Right ventricle myocardium superior (tissue), 1 donor: ENCODE data around the gene INHBA. TPM values are rescaled to one million over a fixed set of nuclear protein-coding genes. Genes with fewer than 3 reads are reported as not detected.

Experiments used
- ATAC-seq: fragments of 200-7000 bp; cut with Tn5 transposase; one replicate; pipeline ENCODE4 v1.9.1; 2020; ENCODE audit warnings: mild to moderate bottlenecking; ENCODE audit not compliant: poor library complexity
- DNase-seq: peaks from one replicate; pipeline ENCODE4 v3.0.0-alpha.2; 2020
- intact Hi-C: fragments of 100-400 bp; cut with DNase I; formaldehyde crosslinking; loops from one replicate; pipeline ENCODE4 v1.11.2; 2022
- total RNA-seq: library from RNA; stranded (reverse); fragmentation: NEBNext Ultra II Directional; extraction: Animal tissue kit (Norgen Biotek cat#: 25700); gene quantifications from one replicate; pipeline ENCODE4 v1.2.1, GENCODE V29; 2021
- donor health status: DM: no; HTN: yes; CAD: no; lungs with severe emphysema.

INHBA gene
- total RNA-seq, 1 donor from 2014 or later: 1.9 TPM

DNA sequence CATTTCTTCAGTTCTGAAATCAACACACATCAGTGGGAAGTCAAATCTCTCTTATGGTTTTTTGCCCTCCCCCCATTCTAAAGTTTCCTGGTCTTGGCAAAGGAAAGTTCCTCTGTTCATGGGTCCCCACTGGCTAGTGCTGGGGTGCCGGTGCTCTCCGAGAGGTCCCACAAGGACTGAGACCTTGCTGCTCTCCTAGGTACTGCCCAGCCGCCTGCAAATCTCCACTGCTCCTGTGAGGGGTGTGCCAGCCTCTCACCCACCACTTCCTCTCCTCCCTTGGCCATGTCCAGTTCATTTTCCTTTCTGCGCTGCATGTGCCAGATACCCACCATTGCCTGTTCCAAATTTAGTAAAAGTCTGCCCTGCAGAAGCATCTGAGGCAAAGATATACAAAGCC is 17.2 kb upstream of the INHBA start:
- no peak for ATAC-seq
- intact Hi-C loops: no loop called here

DNA sequence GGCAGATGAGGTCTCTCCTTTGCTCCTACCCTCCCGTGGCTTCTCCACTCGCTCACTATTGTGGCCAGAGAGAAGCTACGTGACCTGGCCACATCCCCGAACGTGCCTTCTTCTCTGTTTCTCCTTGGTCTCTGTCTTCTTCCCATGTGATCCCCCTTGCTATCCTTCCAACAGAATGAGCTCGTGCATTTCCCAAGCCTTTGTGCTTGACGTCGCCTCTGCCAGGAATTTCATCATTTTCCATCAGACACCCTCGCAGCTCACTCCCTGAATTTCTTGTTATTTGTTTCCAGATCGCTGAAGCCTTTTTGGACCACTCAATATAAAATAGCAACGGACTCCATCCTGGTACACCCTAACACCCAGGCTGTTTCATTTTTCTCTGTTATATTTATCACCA is 13.8 kb upstream of the INHBA start:
- intact Hi-C loops: no loop called here
- DNase-seq: no peak
- ATAC-seq: no peak

More for the DNA sequence above, 17.2 kb upstream of the INHBA start:
- DNase-seq: no peak

DNA sequence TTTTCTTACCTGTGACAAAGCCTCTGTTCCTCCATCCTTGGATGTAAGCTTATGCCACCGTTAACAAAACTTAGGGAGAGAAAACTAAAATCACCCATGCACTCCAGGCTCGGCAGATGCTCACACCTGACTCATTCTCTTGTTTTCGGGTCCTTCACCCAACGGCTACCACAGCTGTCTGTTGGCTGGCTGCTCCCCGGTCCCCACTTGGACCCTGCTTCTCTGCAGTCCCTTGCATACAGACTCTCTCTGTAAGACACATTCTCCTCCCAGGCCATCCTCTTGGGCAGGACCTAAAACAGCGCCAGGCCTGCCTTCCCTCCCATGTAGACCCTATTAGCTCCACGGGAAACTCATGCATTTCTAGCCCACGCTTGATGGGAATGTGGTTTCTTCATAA is 12.1 kb upstream of the INHBA start:
- ATAC-seq (no peak), DNase-seq (no peak)
- intact Hi-C loops: no loop called here

DNA sequence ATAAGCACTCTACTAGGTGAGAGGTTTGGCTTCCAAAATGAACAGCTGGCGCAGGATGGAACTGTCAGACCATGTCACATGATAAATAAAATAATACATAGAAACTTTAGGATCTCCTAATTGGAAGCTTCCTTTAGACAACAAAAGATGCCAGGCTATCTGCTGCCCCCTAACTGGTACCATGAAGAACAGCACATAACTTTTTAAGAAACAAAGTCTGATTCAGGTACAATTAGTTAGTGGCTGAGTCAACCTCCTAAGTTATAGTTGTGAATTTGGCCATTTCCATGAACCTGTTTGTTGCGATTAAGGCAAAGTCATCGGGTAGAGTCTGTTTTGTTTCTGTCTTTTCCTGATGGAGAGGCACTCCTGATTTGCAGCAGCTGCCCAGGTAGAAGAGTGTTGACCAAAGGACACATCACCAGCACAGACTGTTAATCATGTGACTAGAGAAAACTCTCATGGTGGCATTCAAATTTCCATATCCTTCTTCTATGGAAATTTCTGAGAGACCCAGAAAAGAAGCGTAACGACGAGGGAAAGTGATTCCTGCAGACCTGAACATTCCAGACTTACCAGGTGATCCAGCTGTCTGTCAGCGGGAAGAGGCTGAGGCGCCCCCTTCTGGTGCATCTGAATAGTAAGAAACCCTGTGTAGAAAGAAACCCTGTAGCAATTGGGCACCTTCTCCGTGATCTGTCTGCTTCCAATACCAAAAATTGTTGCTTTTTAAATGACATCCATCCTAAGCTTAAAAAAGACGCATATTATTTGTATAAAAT is 8.6 kb upstream of the INHBA start:
- DNase-seq: peak; percentile 43
- ATAC-seq: no peak
- intact Hi-C loops: no loop called here

DNA sequence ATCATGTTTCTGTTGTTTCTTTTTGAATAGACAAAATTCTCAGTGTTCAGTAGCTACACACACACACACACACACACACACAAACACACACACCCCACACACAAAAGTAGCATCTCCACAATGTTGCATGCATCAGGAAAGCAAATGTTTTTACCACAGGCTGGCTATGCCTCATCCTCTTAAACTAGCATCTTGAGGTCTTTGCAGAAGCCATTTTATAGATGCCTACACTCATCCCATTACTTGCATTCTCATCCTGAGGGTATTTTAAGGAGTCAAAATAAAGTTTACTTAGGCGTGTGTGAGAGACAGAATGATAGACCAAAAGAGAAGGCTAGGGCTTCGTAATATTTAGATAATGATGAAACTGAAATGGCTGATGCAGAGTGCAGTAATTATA is 7.9 kb upstream of the INHBA start:
- DNase-seq (no peak), ATAC-seq (no peak)
- intact Hi-C loops: no loop called here

DNA sequence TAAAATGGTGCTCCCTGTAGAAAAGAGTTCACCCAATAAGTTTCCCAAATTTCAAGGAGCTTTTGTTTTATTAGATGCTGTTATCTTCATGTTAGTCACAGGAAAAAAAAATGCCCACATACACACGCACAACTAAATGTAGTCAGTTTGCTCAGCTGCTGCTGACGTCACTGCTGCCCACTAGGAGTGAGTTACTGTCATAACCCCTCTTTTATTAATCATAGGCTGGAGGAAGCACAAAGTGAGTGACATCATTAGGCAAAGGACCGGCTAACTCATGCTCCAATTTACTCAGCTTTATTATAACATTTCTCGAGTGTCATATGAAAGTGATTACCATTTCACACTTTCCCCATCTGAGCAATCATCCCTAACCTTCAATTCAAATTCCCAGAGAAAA is 6.7 kb upstream of the INHBA start:
- intact Hi-C loops: no loop called here
- ATAC-seq (no peak), DNase-seq (no peak)

DNA sequence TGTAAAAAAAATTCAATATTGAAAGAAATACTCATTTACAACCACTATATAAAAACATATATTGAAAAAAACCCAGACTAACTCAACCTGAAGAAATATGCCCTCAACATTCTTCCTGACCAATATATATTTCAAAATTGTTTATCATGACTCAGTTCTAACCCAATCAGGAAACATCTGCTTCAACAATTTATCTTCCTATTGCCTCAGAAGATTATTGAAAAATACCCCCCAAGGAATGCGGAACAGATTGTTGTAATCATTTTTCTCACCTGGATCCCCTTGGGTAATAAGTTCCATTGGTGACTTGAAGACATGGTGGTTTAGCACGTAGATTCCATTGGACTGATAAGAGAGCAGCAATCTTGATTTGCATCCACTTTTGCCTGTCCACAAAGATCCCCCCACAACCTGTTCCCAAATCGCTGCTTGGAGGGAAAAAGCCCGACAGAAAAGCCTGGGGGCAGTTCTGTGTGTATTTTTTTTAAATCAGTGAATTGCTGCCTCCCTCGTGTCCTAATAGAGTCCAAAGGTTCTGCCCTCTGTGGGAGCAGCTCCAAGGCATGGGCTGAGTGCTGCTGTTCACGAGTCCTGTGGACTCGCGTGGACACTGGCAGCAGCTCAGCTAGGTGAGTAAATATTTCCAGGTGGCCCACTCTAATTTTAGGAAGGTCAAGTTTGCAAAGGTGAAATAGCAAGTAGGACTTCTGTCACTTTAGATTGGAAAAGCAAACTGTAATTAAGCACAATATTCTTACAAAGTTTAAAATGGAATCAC is 5.9 kb upstream of the INHBA start:
- DNase-seq (no peak), ATAC-seq (no peak)
- intact Hi-C loops: no loop called here

DNA sequence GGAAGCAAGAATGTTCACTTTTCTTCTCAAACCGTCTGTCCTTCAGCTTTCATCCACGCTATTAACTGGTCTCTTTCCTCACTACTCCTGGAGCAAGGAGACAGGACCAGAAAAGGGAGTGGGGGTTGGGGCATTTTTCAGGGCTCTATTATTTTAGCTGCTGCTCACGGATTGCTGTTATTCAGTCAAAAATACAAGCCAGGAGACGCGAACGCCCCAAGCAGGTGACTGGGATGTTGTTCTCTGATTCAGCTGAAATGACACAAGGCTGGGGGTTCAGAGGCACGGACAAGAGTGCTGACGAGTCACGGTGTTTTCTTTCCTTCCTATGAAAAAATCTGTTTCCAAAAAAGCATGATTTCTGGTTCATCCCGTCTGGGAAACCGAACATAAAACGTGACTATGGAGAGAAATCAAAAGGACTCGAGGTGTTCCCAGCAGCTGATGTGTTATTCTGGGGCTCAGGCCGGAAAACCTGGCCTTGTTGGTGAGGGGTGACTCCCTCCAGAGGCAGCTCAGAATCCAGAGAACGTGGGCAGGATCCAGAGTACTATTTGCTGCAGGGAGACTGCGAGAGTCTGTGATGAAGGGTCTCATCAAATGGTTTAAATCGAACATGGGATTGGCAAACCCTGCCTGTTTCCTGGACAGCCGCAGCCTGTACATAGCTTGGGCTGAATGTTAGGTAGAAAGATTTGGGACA is 3.5 kb upstream of the INHBA start:
- DNase-seq (no peak), ATAC-seq (no peak)
- intact Hi-C loops: no loop called here

DNA sequence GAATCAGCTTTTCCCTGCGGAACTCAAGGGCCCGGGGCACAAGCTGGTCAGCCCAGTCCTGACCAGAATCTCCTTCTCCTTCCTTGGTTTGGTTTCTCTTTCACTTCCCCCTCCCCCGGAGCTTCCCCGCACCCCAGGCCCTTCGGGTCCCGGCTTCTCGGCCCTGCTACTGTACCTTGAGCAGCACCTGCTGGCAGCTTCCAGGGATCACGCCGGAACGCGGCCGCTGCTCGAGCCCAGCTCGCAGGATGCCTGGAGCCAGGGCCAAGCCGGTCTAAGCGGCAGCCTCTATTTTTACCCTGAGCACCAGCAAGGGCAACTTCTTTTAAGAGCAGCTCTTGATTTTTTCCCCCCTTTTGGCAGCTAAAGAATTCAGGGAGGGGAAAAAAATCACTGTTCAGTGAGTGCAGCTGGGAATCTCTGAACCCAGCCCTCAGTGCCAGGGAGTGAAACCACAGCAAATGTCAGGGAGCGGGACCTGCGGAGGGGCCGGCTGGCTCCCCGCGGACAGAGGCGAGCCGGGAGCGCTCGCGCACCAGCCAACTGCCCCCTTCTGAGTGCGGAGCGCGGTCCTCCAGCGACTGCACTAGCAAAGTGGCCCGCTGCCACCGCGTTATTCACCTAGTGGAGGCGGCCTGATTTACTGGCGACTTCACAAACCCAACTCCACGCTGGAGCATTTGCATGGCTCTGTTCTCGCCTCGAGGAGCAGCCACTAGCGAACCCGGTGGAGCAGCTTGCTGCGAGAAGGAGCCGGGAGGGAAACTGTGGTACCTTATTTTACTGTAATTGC is 2.4 kb upstream of the INHBA start:
- intact Hi-C loops: no loop called here
- peak; percentile 90 for DNase-seq
- peak; percentile 97 for ATAC-seq

DNA sequence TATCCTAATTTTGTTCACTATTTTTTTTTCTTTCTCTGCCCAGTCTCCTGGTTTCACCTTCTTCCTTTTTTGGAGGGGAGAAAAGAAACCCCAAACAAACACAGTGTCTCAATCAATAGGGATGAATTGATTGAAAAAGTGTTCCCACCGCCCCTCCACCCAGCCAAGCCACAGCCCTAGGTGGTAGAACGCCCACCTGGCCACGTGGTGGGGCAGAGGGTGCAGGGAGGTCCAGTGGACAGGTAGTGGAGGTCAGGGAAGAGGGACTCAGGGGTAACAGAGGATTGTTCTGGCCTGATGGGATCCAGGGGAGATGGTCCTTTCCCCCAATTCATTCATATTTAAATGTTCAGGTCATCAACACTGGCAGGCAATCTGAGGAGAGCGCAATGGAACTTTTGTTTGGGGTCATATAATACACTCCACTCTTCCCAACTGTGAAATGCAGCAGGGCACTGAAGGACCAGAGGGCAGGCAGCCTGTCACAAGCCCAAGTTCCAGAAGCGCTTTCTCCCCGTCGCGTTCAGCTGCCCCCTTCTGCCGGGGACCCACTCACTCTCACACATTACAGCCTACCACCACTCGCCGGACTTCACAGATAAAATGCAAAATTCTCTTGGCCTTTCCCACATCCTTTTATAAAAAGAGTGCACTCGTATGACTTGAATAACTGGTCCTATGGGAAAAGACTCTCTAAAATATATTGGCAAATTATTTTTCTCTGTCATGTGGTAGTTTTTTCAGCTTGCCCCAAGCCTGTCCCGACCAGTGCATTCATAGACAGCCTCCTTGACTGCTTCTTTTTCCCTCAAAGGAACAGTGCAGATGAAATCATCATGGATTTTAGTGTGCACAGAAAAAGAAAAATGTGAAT is 1.6 kb downstream of the INHBA start:
- ATAC-seq (no peak), DNase-seq (no peak)
- intact Hi-C loops: no loop called here

DNA sequence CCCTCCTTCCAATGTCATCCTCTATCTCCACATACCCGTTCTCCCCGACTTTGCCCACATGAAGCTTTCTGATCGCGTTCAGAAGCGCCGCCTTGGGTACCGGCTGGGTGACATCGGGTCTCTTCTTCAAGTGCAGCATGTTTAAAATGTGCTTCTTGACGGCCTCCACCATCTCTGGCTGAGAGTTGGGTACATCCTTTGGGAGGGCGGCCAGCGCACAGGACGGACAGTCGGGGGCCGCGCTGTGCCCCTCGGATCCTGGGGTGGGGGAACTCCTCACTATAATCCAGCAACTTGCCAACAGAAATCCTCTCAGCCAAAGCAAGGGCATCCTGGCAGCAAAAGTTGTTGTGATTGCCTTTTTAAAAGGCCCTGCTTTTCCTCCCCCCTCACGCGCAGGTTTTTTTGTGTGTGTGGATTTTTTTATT is 2.8 kb downstream of the INHBA start:
- ATAC-seq: no peak
- intact Hi-C loops: no loop called here

DNA sequence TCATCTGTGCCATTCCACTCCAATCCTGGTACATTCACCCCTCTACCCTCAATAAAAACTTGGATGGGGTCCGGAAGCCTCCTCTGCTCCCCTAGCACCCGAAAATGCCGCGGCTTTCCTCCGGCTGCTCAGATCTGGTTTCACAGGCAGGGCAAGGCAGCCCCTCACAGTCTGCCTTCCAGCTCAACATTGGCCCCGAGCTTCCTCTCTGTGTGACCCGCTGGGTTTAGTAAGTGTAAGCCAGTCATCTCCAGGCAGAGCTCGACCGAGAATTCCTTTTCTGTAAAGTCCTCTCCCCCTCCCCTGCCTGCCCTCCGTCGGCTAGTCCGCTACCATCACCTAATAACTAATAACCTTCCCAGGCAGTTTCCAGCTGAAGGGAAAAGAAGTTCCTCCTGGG is 3.4 kb downstream of the INHBA start:
- peak; percentile 16 for ATAC-seq
- intact Hi-C loops: loop anchor here (10.0 kb wide), 1 partner anchor 1375 kb away; no protein-coding TSS in a partner anchor
- peak; percentile 41 for DNase-seq

More for the DNA sequence above, 2.8 kb downstream of the INHBA start:
- DNase-seq: no peak

DNA sequence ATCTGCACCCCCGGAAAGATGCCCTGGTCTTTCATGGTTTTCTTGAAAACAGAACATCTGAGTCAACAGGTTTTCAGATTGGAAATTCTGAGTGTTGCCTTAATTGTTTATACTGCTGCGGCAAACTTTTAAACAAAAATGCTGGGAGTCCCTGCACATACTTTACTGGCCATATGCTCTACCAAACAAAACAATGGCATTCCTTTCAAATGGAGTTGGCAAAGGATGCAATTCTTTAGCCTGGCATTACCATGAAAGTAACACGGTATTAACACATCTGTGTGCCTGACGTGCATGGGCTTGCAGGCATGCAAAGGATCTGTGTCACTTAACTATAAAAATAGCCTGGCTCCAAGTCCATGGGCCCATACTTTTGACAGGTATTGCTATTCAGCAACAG is 4.2 kb downstream of the INHBA start:
- intact Hi-C loops: loop anchor here (10.0 kb wide), 1 partner anchor 1374 kb away; no protein-coding TSS in a partner anchor
- DNase-seq (no peak), ATAC-seq (no peak)

DNA sequence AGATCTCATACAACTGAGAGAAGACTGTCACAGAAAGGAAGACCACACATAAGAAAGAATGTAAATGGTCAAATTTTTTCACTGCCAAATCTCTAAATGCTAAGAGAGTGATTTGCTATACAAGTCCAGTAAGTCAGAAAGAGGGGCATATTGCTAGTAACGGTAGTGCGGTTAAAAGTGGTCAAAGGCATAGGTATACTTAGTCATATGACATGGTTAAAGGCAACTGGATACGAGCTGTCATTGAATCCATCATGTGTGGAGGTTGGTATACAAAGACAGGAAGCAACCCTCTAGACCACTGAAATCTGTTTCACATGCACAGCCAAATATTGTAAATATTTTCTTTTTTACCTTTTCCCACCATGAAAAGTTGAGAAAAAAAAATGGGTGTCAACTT is 4.8 kb downstream of the INHBA start:
- DNase-seq (no peak), ATAC-seq (no peak)
- intact Hi-C loops: loop anchor here (10.0 kb wide), 1 partner anchor 1373 kb away; no protein-coding TSS in a partner anchor

DNA sequence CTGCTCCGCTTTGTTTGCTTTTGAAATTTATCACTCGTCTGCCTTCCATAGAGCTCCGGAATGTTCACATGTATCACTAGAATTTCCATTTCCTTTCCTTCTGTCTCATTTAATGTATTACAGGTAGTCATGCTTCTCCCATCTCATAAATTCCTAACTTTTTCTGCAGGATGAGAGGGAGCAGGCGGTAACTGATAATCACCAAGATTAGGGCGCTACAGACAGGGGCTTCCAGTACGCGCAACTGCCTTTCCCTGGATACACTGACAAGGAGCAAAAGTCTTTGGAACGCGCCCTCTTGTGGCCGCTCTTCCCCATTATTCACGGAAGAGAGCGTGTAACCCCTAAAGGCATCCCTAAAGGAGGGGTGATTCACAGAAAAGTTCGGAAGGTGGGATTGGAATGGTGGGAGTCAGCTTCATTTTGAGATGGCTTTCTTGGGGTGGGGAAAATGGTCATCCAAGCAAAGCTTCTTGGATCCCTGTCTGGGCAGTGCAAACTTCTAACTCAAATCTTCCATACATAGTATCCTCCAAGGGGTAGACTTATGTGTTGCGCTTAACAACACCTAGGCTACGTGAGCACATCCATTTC is 6.5 kb downstream of the INHBA start:
- intact Hi-C loops: loop anchor here (10.0 kb wide), 1 partner anchor 1372 kb away; no protein-coding TSS in a partner anchor
- peak; percentile 86 for ATAC-seq
- peak; percentile 86 for DNase-seq

DNA sequence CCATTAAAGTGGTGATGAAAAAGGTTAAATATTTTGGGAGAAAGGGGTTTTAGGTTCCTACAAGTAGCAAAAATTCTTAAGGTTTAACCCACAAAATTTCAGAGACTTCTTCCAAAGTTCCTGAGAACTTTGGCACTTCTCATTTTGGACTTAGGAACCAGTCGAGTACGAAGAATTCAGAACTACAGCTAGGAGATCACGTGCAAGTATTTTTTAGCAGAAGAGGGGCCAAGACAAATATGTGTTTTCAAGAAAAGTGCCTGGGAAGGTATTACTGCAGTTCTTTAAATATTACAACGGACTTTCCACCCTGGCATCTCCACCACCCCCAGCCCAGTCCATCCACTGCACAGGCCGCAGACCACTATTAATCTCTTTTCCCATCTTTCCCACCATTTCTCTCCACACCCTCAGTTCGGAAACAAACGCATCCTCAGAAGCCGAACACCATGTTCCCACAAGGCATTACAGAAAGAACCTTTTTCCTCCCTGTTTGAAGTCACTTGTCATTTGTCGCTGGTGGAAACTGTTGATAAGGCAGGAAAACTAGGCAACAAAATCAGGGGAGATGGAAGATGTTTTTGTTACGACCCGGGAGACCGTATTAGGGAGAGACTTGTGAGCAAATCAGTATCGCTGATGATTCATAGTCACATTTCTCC is 7.1 kb downstream of the INHBA start:
- ATAC-seq: peak; percentile 32
- DNase-seq: no peak
- intact Hi-C loops: loop anchor here (10.0 kb wide), 1 partner anchor 1371 kb away; no protein-coding TSS in a partner anchor

DNA sequence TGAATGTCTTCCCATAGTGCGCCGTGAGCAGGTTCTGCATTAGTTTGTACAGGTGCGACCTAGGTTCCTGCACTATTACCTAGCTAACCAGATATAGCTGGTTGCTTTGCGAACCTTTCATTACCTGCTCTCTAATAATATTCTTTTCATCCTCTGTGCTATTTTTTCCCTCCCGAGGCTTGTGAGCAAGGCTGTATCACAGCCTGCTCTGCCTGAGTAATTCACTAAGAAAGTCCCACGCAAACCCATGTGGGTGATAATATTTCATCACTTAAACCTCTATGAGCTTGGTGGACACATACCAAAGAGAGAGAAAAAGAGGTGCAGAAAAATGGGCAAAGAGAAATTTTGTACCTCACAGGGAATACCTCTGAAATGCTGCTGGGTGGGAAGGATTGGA is 8.4 kb downstream of the INHBA start:
- intact Hi-C loops: loop anchor here (10.0 kb wide), 1 partner anchor 1370 kb away; no protein-coding TSS in a partner anchor
- DNase-seq: no peak
- no peak for ATAC-seq
